HCT116 (cell line): ENCODE measurements around the gene TMTC1. TPM values are rescaled to one million over a fixed set of nuclear protein-coding genes. Genes with fewer than 3 reads are reported as not detected.

Source experiments
- ATAC-seq: fragments of 200-7000 bp; cut with Tn5 transposase; 2 replicates; pipeline ENCODE4 v1.9.1; 2020; ENCODE audit warnings: mild to moderate bottlenecking, moderate library complexity
- BruUV-seq: library from RNA; stranded (reverse); fragments of 400-500 nt; replicated peaks from 2 replicates; lab custom pipeline; 2021; lab: Mats Ljungman, UMichigan
- CTCF ChIA-PET: fragments of 300-600 bp; sonication (Branson Sonifier 250); formaldehyde crosslinking; loops from one replicate; lab custom pipeline; 2021; ENCODE audit warnings: antibody characterized with exemption; lab: Charles Lee
- POLR2A ChIA-PET: fragments of 300-600, 350-600 bp; sonication (Branson Sonifier 250); formaldehyde crosslinking; loops from one replicate; lab custom pipeline; 2021; ENCODE audit warnings: antibody characterized with exemption; lab: Charles Lee
- RAD21 ChIA-PET, 2 experiments: fragments of 300-600 bp; sonication (Branson Sonifier 250); formaldehyde crosslinking; loops; one replicate each; lab custom pipeline; 2023; ENCODE audit warnings: low total read pairs in 2 of 2; ENCODE audit not compliant: uncharacterized antibody in 2 of 2, unreplicated experiment in 2 of 2, low non-redundant PET in 1 of 2; lab: Charles Lee
- DNase-seq: peaks from one replicate; pipeline ENCODE4 v3.0.0-alpha.2; 2010; ENCODE audit warnings: low read depth, low spot score
- H2AFZ ChIP-seq: fragments of 200-600 bp; shearing (Covaris generic), sonication (generic); 2 replicates; pipeline ENCODE4 v1.6.1; 2017; ENCODE audit warnings: low read depth, mixed run types, mixed read lengths, antibody characterized with exemption, low read length; ENCODE audit not compliant: poor library complexity, severe bottlenecking
- H3K27ac ChIP-seq: 2 replicates; pipeline ENCODE4 v1.5.1; 2012; ENCODE audit warnings: low read depth, low read length
- H3K27me3 ChIP-seq: fragments of 200-600 bp; sonication (generic); 2 replicates; pipeline ENCODE4 v1.6.1; 2016; ENCODE audit warnings: mixed run types, low read length, mixed read lengths; ENCODE audit not compliant: insufficient read depth
- H3K36me3 ChIP-seq, 2 experiments: fragments of 200-500 bp in 1 of 2; fragments of 200-600 bp in 1 of 2; sonication (Bioruptor generic) in 1 of 2; sonication (generic) in 1 of 2; 2 replicates each; pipeline versions ENCODE4 v1.5.1 to v1.6.1; 2014 to 2016; ENCODE audit warnings: low read length in 2 of 2, inconsistent platforms in 1 of 2, mixed read lengths in 1 of 2, mixed run types in 1 of 2; ENCODE audit not compliant: insufficient read depth in 2 of 2, control insufficient read depth in 1 of 2
- H3K4me1 ChIP-seq, 2 experiments: fragments of 200-600 bp in 1 of 2; sonication (generic) in 1 of 2; 2 replicates each; pipeline versions ENCODE4 v1.5.1 to v1.6.1; 2012 to 2017; ENCODE audit warnings: low read length in 2 of 2, inconsistent platforms in 1 of 2, mild to moderate bottlenecking in 1 of 2, mixed read lengths in 1 of 2, mixed run types in 1 of 2, moderate library complexity in 1 of 2; ENCODE audit not compliant: insufficient read depth in 2 of 2, control insufficient read depth in 1 of 2
- H3K4me2 ChIP-seq: fragments of 200-600 bp; sonication (generic); 2 replicates; pipeline ENCODE4 v1.6.1; 2017; ENCODE audit warnings: mixed run types, low read length, mixed read lengths
- H3K4me3 ChIP-seq, 2 experiments: fragments of 200-600 bp in 1 of 2; sonication (generic) in 1 of 2; replicated peaks in 1 of 2; 2 replicates each; pipeline ENCODE4 v1.5.1; 2011 to 2016; ENCODE audit warnings: low read length in 2 of 2, control low read depth in 1 of 2, low read depth in 1 of 2, mild to moderate bottlenecking in 1 of 2, mixed read lengths in 1 of 2, mixed run types in 1 of 2
- H3K79me2 ChIP-seq: fragments of 200-600 bp; sonication (generic); 2 replicates; pipeline ENCODE4 v1.6.1; 2017; ENCODE audit warnings: mild to moderate bottlenecking, mixed run types, low read length, moderate library complexity, mixed read lengths; ENCODE audit not compliant: insufficient read depth
- H3K9ac ChIP-seq: fragments of 200-600 bp; sonication (generic); 2 replicates; pipeline ENCODE4 v1.6.1; 2016; ENCODE audit warnings: low read length, mixed read lengths
- H3K9me2 ChIP-seq: fragments of 200-600 bp; sonication (generic), shearing (Covaris generic); 2 replicates; pipeline ENCODE4 v1.6.1; 2017; ENCODE audit warnings: mixed run types, mild to moderate bottlenecking, moderate library complexity; ENCODE audit not compliant: insufficient read depth
- H3K9me3 ChIP-seq, 2 experiments: fragments of 200-500 bp in 1 of 2; fragments of 200-600 bp in 1 of 2; sonication (Bioruptor generic) in 1 of 2; sonication (generic) in 1 of 2; 2 replicates each; pipeline ENCODE4 v1.6.1; 2014 to 2017; ENCODE audit warnings: low read length in 2 of 2, mixed read lengths in 2 of 2, inconsistent platforms in 1 of 2, low read depth in 1 of 2, mild to moderate bottlenecking in 1 of 2, mixed run types in 1 of 2, moderate library complexity in 1 of 2; ENCODE audit not compliant: control insufficient read depth in 1 of 2, insufficient read depth in 1 of 2
- H4K20me1 ChIP-seq: fragments of 200-600 bp; sonication (generic), shearing (Covaris generic); 2 replicates; pipeline ENCODE4 v1.6.1; 2017; ENCODE audit warnings: mixed run types, mild to moderate bottlenecking, moderate library complexity; ENCODE audit not compliant: insufficient read depth
- ELF1 ChIP-seq: IDR thresholded peaks from 2 replicates; pipeline ENCODE4 v1.6.1; 2012; ENCODE audit warnings: low read depth, borderline replicate concordance
- EZH2 ChIP-seq: fragments of 200-600 bp; sonication (generic); IDR thresholded peaks from 2 replicates; pipeline ENCODE4 v1.6.1; 2017; ENCODE audit warnings: antibody characterized with exemption, mixed run types
- POLR2AphosphoS5 ChIP-seq: IDR thresholded peaks from 2 replicates; pipeline ENCODE4 v1.6.1; 2011; ENCODE audit warnings: mild to moderate bottlenecking, low read depth, low read length, moderate library complexity
- SP1 ChIP-seq: IDR thresholded peaks from 2 replicates; pipeline ENCODE4 v1.6.1; 2012; ENCODE audit warnings: low read depth
- TCF7L2 ChIP-seq: IDR thresholded peaks from 2 replicates; pipeline ENCODE4 v1.7.0; 2011; ENCODE audit warnings: borderline replicate concordance, inconsistent platforms; ENCODE audit not compliant: insufficient read depth, insufficient read length; ENCODE audit errors: extremely low read depth
- YY1 ChIP-seq: IDR thresholded peaks from 2 replicates; pipeline ENCODE4 v1.6.1; 2011; ENCODE audit warnings: low read length, low read depth, moderate library complexity, mild to moderate bottlenecking; ENCODE audit not compliant: insufficient replicate concordance; ENCODE audit errors: extremely low read depth
- ZBTB33 ChIP-seq: IDR thresholded peaks from 2 replicates; pipeline ENCODE4 v1.6.1; 2011; ENCODE audit warnings: mild to moderate bottlenecking, low read length, moderate library complexity; ENCODE audit not compliant: insufficient replicate concordance; ENCODE audit errors: extremely low read depth
- intact Hi-C: fragments of 100-400 bp; cut with micrococcal nuclease; formaldehyde crosslinking; loops from 2 replicates; pipeline ENCODE4 v1.10.0; 2022
- total RNA-seq: library from RNA; stranded (reverse); gene quantifications from one replicate; pipeline ENCODE4 v1.2.1, GENCODE V29; 2021; ENCODE audit not compliant: unreplicated experiment

TMTC1 gene
- total RNA-seq, 1 experiment from 2014 or later, result 2.0 TPM

- TF ChIP-seq TCF7L2 (no peak), SP1 (no peak), EZH2 (no peak), ZBTB33 (no peak)
Observed at GRCh38 chr12:29533815-29534489, 249.8 kb downstream of the TMTC1 start (continued).

- CTCF ChIA-PET, result no interaction called here
- POLR2A ChIA-PET, result no interaction called here
- no peak overlapping the region for H3K4me3 ChIP-seq
- no peaks in the 10 kb centered on the region for H3K9me3 ChIP-seq
- RAD21 ChIA-PET, result no interaction called here
- BruUV-seq, result no TSS peak
- TF ChIP-seq YY1, result no peak
- TF ChIP-seq ELF1, result no peak
- TF ChIP-seq POLR2AphosphoS5, result no peak
- H3K4me1 ChIP-seq, result no peaks in the 10 kb centered on the region
- H3K27ac ChIP-seq, result no peak overlapping the region
- no peaks in the 10 kb centered on the region for H4K20me1 ChIP-seq
- no peak overlapping the region for H3K4me2 ChIP-seq
- no peaks in the 10 kb centered on the region; the same call in 1 of the 2 replicates for H3K27me3 ChIP-seq
- H3K9me2 ChIP-seq, result no peaks in the 10 kb centered on the region
- intact Hi-C loops, result no loop called here
- DNase-seq (no peak), ATAC-seq (no peak)
- H2AFZ ChIP-seq, result no peak overlapping the region
- no peaks in the 10 kb centered on the region for H3K79me2 ChIP-seq
- H3K36me3 ChIP-seq, result no peaks in the 10 kb centered on the region
- no peak overlapping the region for H3K9ac ChIP-seq
Observed at GRCh38 chr12:29531471-29531870, 252.3 kb downstream of the TMTC1 start.
